GM23248 (cell line): ENCODE measurements around the gene ZNF304.

Source experiments
- EZH2 ChIP-seq: fragments of 200-600 bp; sonication (generic); IDR thresholded peaks from 2 replicates; pipeline ENCODE4 v1.6.1; 2018; ENCODE audit warnings: antibody characterized with exemption, mild to moderate bottlenecking; ENCODE audit not compliant: insufficient read depth, poor library complexity, severe bottlenecking
- EZH2phosphoT487 ChIP-seq: fragments of 200-600 bp; sonication (generic); IDR thresholded peaks from 2 replicates; pipeline ENCODE4 v1.6.1; 2018; ENCODE audit warnings: antibody characterized with exemption, moderate library complexity, mild to moderate bottlenecking, low read depth; ENCODE audit not compliant: insufficient read depth

DNA sequence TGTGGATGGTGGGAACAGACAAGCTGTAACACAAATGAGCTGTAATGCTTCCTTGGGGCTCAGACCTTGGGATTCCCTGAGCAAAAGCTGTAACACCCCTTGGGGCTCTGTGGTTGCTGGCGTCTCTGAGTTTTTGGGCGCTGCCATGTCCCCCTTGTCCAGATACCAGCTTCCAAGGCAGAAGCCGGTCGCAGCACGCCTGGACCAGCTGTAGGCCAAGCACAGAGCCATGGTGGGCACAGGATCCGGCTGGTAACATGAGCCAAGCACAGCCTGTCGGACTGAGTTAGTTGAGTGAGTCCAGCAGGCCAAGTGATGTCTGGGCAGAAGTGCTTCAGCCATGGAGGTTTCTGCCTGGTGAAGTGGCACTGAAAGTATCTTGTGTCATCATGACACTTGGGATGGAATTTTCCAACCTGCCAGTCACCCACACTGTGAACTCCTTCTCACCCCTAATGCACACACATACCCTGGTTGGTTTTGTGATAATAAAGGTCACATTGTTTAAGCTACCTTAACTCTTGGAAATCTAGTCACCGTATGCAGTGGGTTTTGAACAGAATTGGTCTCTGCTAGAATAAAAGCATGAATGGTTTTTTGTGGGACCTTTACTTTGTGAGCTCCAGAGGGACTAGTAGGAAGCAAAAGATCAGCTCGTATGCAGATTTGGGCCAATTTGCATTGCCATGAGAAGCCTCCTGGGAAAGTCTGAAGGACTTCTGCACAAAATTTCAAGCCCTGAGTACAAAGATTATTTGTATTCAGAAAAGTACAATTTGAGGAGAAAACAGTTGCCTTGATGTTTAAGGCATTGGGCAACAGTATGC lies 52.9 kb downstream of the ZNF304 start:
- TF ChIP-seq EZH2 (no peak), EZH2phosphoT487 (no peak)
